Subcutaneous abdominal adipose tissue (tissue), 5 donors: ENCODE results near the gene PSME2.
"Not testable (repeated sequence)": the region's sequence is repeated elsewhere in the genome, so short reads cannot be mapped to it uniquely, and the experiment has no call there.

Source experiments
- H3K27ac ChIP-seq: one replicate; pipeline ENCODE4 v1.7.0; 2013; ENCODE audit warnings: low read depth, mild to moderate bottlenecking, inconsistent platforms, low read length, moderate library complexity
- H3K27me3 ChIP-seq, 5 donors: one replicate each; pipeline ENCODE4 v1.7.0; 2013; ENCODE audit warnings: low read length in 5 of 5, inconsistent platforms in 1 of 5; ENCODE audit not compliant: control insufficient read depth in 5 of 5, insufficient read depth in 4 of 5
- H3K36me3 ChIP-seq, 5 donors: one replicate each; pipeline ENCODE4 v1.7.0; 2013; ENCODE audit warnings: low read length in 5 of 5; ENCODE audit not compliant: control insufficient read depth in 5 of 5, insufficient read depth in 5 of 5
- H3K4me1 ChIP-seq, 5 donors: one replicate each; pipeline ENCODE4 v1.7.0; 2013; ENCODE audit warnings: low read length in 5 of 5, mild to moderate bottlenecking in 3 of 5, moderate library complexity in 1 of 5; ENCODE audit not compliant: control insufficient read depth in 5 of 5, insufficient read depth in 5 of 5
- H3K4me3 ChIP-seq, 5 donors: one replicate each; pipeline ENCODE4 v1.7.0; 2013; ENCODE audit warnings: low read length in 5 of 5, low read depth in 1 of 5
- H3K9ac ChIP-seq, 5 donors: one replicate each; pipeline ENCODE4 v1.7.0; 2013; ENCODE audit warnings: low read length in 5 of 5, mild to moderate bottlenecking in 4 of 5, moderate library complexity in 3 of 5
- H3K9me3 ChIP-seq, 5 donors: one replicate each; pipeline ENCODE4 v1.7.0; 2013; ENCODE audit warnings: low read length in 5 of 5; ENCODE audit not compliant: control insufficient read depth in 5 of 5
- donor health status: healthy.
- donor health status: healthy.
- donor health status: healthy.
- donor health status: healthy.
- donor health status: healthy.

The PSME2 gene

GRCh38 chr14:24108336-24108874 lies 38.0 kb downstream of the PSME2 start:
- H3K36me3 ChIP-seq = peaks cover 0 to 13% (median 6%) of the 10 kb centered on the region in 5 donors
- no peak overlapping the region for H3K4me3 ChIP-seq
- peaks cover 3 to 27% (median 9%) of the 10 kb centered on the region in 5 donors for H3K4me1 ChIP-seq
- no peaks in the 10 kb centered on the region for H3K9me3 ChIP-seq
- H3K27me3 ChIP-seq = no peaks in the 10 kb centered on the region
- no peak overlapping the region for H3K9ac ChIP-seq
- no peak overlapping the region for H3K27ac ChIP-seq

GRCh38 chr14:24106672-24107271 lies 39.6 kb downstream of the PSME2 start:
- no peaks in the 10 kb centered on the region for H3K27me3 ChIP-seq
- H3K4me3 ChIP-seq = no peak overlapping the region
- peaks cover 3 to 24% (median 16%) of the 10 kb centered on the region in 5 donors for H3K4me1 ChIP-seq
- peaks cover 0 to 25% (median 14%) of the 10 kb centered on the region in 5 donors for H3K36me3 ChIP-seq
- no peaks in the 10 kb centered on the region for H3K9me3 ChIP-seq
- no peak overlapping the region for H3K9ac ChIP-seq
- H3K27ac ChIP-seq = no peak overlapping the region

- not testable (repeated sequence) for H3K27me3 ChIP-seq, H3K9me3 ChIP-seq, H3K4me3 ChIP-seq, H3K27ac ChIP-seq
- H3K36me3 ChIP-seq = peaks cover 0 to 31% (median 16%) of the 10 kb centered on the region in 5 donors
- peak overlapping the region in 1 of 5 donors; percentile 30 for H3K9ac ChIP-seq
- H3K4me1 ChIP-seq = peaks cover 3 to 19% (median 16%) of the 10 kb centered on the region in 5 donors
Measured at GRCh38 chr14:24105609-24106239, 40.7 kb downstream of the PSME2 start.

- no peak overlapping the region for H3K9ac ChIP-seq
- H3K9me3 ChIP-seq = no peaks in the 10 kb centered on the region
- no peak overlapping the region for H3K27ac ChIP-seq
- H3K4me1 ChIP-seq = peaks cover 0 to 19% (median 15%) of the 10 kb centered on the region in 5 donors
- H3K4me3 ChIP-seq = no peak overlapping the region
- H3K27me3 ChIP-seq = no peaks in the 10 kb centered on the region
- peaks cover 0 to 53% (median 29%) of the 10 kb centered on the region in 5 donors for H3K36me3 ChIP-seq
Measured at GRCh38 chr14:24103451-24103850, 43.0 kb downstream of the PSME2 start.

- H3K4me3 ChIP-seq = no peak overlapping the region
- H3K4me1 ChIP-seq = peaks cover 0 to 19% (median 17%) of the 10 kb centered on the region in 5 donors
- H3K9me3 ChIP-seq = no peaks in the 10 kb centered on the region
- H3K9ac ChIP-seq = no peak overlapping the region
- H3K36me3 ChIP-seq = peaks cover 0 to 59% (median 34%) of the 10 kb centered on the region in 5 donors
- H3K27me3 ChIP-seq = no peaks in the 10 kb centered on the region
- no peak overlapping the region for H3K27ac ChIP-seq
Measured at GRCh38 chr14:24102357-24103048, 43.9 kb downstream of the PSME2 start.

GRCh38 chr14:24100982-24101494 lies 45.4 kb downstream of the PSME2 start:
- Histone ChIP-seq H3K4me1 (peaks cover 0 to 26% (median 19%) of the 10 kb centered on the region in 5 donors), H3K4me3 (no peak overlapping the region), H3K9ac (no peak overlapping the region), H3K9me3 (no peaks in the 10 kb centered on the region), H3K27ac (no peak overlapping the region), H3K27me3 (no peaks in the 10 kb centered on the region), H3K36me3 (peaks cover 0 to 59% (median 34%) of the 10 kb centered on the region in 5 donors)

- H3K36me3 ChIP-seq = peaks cover 0 to 59% (median 34%) of the 10 kb centered on the region in 5 donors
- H3K4me3 ChIP-seq = no peak overlapping the region
- H3K4me1 ChIP-seq = peaks cover 2 to 33% (median 25%) of the 10 kb centered on the region in 5 donors
- no peaks in the 10 kb centered on the region for H3K27me3 ChIP-seq
- no peak overlapping the region for H3K27ac ChIP-seq
- H3K9ac ChIP-seq = no peak overlapping the region
- no peaks in the 10 kb centered on the region for H3K9me3 ChIP-seq
Measured at GRCh38 chr14:24100197-24100981, 46.0 kb downstream of the PSME2 start.

GRCh38 chr14:24098927-24099813 lies 47.2 kb downstream of the PSME2 start:
- Histone ChIP-seq H3K27ac (no peak overlapping the region), H3K4me3 (no peak overlapping the region), H3K9me3 (no peaks in the 10 kb centered on the region), H3K9ac (no peak overlapping the region), H3K4me1 (peaks cover 8 to 45% (median 37%) of the 10 kb centered on the region in 5 donors), H3K36me3 (peaks cover 0 to 54% (median 34%) of the 10 kb centered on the region in 5 donors), H3K27me3 (no peaks in the 10 kb centered on the region)
